ENCODE results near the gene SPOCK1.

The SPOCK1 gene

DNA sequence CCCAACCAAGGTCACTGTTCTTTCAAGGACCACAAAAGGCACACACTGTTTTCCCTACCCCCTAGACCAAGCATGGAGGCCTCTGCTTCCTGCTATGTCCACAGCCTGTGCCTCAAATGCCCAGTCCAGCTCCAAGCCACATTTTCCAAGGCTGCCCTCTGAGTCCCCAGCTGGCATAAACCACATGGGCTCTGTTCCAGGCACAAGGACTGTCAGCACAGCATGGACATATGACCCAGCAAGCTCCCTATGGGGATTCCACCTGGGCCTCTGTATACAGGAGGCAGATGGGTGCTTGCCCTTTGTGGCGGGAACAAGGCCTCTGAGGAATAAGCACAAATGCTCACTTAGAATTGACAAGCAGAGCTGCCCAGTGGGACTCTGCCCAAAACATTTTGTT is 115.2 kb downstream of the SPOCK1 start:
- H3K9ac ChIP-seq (ENCODE audit: low read depth, low read length): no peak overlapping the region
- no peaks in the 10 kb centered on the region for H3K4me1 ChIP-seq (ENCODE audit: insufficient read depth, low read length)
- no peaks in the 10 kb centered on the region for H3K36me3 ChIP-seq (ENCODE audit: insufficient read depth, low read length)
- H3K9me3 ChIP-seq (ENCODE audit: control insufficient read depth, insufficient read depth, low read length): peaks cover 4% of the 10 kb centered on the region

DNA sequence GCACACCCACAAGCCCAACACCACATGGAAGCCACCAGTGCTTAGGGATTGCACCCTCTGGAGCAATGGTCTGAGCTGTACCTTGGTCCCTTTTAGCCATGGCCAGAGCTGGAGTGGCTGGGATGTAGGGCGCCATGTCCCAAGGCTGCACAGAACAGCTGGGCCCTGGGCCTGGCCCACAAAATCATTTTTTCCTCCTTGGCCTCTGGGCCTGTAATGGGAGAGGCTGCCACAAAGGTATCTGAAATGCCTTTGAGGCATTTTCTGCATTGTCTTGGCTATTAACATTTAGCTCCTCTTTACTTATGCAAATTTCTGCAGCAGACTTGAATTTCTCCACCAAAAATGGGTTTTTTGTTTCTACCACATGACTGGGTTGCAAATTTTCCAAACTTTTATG is 117.6 kb downstream of the SPOCK1 start:
- peaks cover 4% of the 10 kb centered on the region for H3K9me3 ChIP-seq (ENCODE audit: control insufficient read depth, insufficient read depth, low read length)
- H3K4me1 ChIP-seq (ENCODE audit: insufficient read depth, low read length): no peaks in the 10 kb centered on the region
- no peaks in the 10 kb centered on the region for H3K36me3 ChIP-seq (ENCODE audit: insufficient read depth, low read length)
- no peak overlapping the region for H3K9ac ChIP-seq (ENCODE audit: low read depth, low read length)

DNA sequence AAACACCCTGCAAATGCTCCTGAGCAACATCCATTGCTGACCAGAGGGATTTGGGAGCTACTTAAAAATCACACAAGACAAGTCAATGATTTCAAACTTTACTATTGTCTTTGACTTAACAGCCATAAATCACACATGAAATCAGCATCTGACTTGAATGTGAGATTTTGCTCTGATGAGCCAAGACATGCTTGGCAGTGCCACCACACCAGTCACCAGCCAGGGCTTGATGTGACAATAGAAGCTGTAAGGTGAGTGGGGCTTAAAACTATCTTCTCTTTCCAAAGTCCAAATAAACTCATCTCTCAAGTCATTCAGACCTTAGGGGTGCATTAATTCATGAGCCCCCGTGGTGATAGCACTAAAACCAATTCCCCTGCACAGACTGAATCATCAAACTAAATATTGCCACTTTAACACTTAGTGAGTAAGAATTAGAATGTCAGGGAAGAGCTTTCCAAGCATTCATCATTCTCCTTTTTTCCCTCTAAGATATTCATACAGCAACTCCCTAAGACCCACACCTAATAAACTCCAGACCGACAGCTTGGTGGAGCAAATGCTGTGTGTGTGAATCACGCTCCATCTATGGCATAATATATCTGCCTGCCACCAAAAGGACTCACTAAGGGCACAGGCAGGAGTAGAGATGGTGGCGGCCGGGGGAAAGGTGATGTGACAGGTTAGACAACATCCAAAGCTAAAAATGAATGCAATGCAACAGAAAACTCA is 119.4 kb downstream of the SPOCK1 start:
- Histone ChIP-seq H3K9ac (ENCODE audit: low read depth, low read length) (no peak overlapping the region), H3K36me3 (ENCODE audit: insufficient read depth, low read length) (no peaks in the 10 kb centered on the region), H3K9me3 (ENCODE audit: control insufficient read depth, insufficient read depth, low read length) (peaks cover 4% of the 10 kb centered on the region), H3K4me1 (ENCODE audit: insufficient read depth, low read length) (0 out of 2 replicates have a peak, but pooled peaks cover 4% of the 10 kb centered on the region)

DNA sequence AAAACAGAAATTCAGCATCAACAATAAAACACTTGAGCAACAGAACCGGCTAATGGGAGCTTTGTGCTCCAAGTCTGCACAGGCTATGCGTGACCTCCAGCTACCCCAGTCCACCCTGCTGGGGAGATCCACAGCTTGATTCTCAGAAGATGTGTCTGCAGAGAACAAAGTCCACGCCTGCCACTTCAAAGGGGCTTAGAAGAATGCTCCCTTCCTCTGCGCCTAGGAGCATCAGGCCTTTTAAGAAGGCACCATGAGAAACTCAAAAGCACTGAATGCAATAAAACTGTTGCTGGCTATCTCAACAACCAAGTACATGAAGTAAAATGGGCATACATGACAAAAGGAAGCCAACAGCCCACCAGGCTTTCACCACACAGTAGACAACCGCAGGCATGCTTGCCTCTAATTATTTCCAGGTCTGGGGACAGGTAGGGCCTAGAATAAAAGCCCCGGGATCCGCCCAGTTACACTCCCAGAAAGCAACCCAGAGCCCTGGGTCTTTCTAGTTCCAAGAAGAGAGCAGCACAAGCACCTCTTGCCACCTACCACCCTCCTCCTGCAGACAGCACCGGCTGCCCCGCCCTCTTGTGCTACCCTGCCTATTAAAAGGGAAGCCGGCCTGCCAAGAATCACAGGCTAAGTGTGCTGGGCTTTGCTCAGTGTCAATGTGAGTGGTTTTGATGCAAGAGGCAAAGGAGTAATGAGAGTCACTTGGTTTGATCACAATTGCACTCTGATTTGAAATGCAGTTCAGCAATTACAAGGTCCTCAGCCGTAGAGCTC is 123.2 kb downstream of the SPOCK1 start:
- Histone ChIP-seq H3K9ac (ENCODE audit: low read depth, low read length) (no peak overlapping the region), H3K36me3 (ENCODE audit: insufficient read depth, low read length) (no peaks in the 10 kb centered on the region), H3K9me3 (ENCODE audit: control insufficient read depth, insufficient read depth, low read length) (no peaks in the 10 kb centered on the region; the same call in 1 of the 2 replicates), H3K4me1 (ENCODE audit: insufficient read depth, low read length) (0 out of 2 replicates have a peak, but pooled peaks cover 4% of the 10 kb centered on the region)

DNA sequence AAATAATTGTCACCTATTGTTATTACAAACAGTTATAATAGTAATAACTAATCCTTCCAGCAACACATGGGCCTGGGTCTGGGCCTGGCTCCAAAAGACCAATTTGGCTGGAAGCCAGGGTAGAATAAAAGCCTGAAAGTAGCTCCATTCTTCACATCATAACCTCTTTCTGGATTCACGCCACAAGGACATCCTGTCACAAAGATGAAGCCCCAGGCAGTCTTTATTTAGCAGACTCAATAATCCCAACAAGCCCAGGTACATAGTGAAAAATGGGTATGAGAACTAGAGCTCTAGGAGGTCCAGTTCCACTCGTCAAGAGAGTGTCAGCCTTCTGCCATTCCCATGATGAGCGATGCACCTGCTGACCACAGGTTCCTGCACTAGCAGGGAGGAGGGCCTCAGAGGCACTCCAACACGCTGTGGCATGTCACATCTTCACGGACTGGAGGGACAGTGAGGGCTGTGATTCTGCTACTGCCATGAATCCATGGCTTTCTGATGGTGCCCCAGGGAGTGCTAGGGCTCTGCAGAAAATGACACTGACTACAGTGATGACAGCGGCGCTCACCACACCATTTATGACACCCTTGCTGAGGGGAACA is 124.9 kb downstream of the SPOCK1 start:
- no peak overlapping the region for H3K9ac ChIP-seq (ENCODE audit: low read depth, low read length)
- H3K9me3 ChIP-seq (ENCODE audit: control insufficient read depth, insufficient read depth, low read length): no peaks in the 10 kb centered on the region
- H3K36me3 ChIP-seq (ENCODE audit: insufficient read depth, low read length): no peaks in the 10 kb centered on the region
- 0 out of 2 replicates have a peak, but pooled peaks cover 4% of the 10 kb centered on the region for H3K4me1 ChIP-seq (ENCODE audit: insufficient read depth, low read length)

DNA sequence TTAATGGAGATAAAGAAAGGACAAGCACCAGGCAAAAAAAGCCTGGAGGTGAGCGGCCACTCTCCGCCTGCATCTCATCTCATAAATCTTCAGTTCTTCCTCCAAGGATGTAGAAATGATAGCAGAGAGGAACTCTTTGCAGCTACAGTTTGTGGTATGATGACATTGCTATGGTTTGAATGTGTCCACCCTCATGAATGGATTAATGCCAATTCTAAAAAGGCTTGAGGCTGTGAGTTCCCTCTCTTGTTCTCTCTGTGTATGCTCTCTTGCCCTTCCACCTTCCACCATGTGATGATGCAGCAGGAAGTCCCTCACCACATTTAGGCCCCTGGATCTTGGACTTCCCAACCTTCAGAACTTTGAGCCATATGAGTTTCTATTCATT is 126.4 kb downstream of the SPOCK1 start:
- H3K9me3 ChIP-seq (ENCODE audit: control insufficient read depth, insufficient read depth, low read length): no peaks in the 10 kb centered on the region
- 0 out of 2 replicates have a peak, but pooled peaks cover 4% of the 10 kb centered on the region for H3K4me1 ChIP-seq (ENCODE audit: insufficient read depth, low read length)
- H3K36me3 ChIP-seq (ENCODE audit: insufficient read depth, low read length): no peaks in the 10 kb centered on the region
- no peak overlapping the region for H3K9ac ChIP-seq (ENCODE audit: low read depth, low read length)

DNA sequence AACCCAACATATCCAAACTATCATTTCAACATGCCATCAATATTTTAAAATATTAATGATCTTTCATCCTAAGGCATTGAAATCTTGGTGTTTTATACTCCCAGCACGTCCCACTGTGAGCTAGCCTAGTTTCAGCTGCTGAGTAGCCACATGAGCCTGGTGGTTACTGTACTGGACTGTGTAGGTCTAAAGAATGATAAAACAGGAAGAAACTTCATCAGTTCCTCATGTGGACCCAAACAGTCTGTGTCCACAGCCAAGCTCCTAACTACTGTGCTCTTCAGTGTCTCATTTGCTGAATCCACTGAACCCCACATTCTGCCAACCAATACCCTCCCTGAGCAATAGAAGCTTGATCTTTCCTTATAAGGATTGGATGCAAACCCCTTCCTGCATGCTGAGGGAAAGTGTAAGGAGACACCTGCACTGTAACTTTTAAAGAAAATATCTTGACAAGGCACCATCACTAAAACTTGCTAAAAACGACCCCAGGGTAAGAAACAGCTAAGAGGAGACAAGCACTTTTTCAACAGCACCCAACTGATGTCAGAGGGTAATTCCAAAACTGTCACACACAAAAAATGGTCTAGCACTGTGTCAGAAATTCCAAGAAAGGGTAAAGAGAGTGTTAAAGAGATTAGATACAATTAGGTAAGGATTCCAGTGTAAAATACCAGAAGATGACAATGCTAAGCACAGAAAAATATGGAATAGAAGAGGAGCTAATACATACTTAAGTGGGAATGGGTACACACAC is 126.9 kb downstream of the SPOCK1 start:
- no peak overlapping the region for H3K9ac ChIP-seq (ENCODE audit: low read depth, low read length)
- H3K9me3 ChIP-seq (ENCODE audit: control insufficient read depth, insufficient read depth, low read length): no peaks in the 10 kb centered on the region
- H3K4me1 ChIP-seq (ENCODE audit: insufficient read depth, low read length): 0 out of 2 replicates have a peak, but pooled peaks cover 4% of the 10 kb centered on the region
- no peaks in the 10 kb centered on the region for H3K36me3 ChIP-seq (ENCODE audit: insufficient read depth, low read length)

DNA sequence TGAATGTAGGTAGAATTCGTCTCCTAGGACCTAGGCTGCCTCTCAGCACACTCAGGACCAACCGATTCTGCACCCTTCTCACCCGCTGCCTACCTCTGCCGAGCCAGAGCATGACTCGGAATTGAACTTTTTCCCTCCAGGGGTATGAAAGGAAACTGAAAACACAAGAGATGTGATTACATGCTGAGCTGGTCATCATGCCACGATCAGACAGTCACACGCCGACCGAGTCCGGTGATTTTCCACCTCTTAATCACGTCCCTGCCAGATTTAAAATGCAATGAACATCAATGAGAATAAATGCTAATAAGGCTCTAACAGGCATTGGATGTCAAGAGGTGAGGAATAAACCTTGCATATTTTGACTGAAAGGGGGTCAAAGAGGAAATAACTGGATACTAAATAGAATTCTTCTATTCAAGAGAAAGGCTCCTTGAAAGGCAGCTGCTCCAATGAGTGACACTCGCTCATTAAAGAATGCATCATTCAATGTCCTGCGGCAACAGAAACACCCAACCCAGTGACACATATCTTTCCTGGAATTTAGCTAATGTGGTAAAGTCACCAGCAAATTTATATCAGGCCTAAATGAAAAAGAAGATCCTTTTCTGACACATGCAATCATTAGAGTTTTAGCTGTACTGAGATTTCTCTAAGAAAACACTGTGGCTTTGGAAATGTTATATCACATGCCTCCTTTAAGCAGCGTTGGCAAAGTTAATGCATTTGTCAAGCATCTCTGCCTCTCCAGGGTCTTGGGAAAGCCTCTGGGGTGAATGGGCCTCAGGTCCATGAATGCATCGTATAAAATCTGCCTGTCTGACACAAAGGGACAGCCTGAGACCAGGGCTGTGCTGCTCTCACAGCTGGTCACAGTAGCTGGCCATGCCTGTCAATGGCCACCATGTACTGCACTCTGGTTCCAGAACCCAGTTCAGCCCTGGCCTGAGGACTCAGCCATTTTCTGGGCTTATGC is 128.7 kb downstream of the SPOCK1 start:
- Histone ChIP-seq H3K9ac (ENCODE audit: low read depth, low read length) (no peak overlapping the region), H3K9me3 (ENCODE audit: control insufficient read depth, insufficient read depth, low read length) (no peaks in the 10 kb centered on the region), H3K4me1 (ENCODE audit: insufficient read depth, low read length) (no peaks in the 10 kb centered on the region), H3K36me3 (ENCODE audit: insufficient read depth, low read length) (no peaks in the 10 kb centered on the region)

DNA sequence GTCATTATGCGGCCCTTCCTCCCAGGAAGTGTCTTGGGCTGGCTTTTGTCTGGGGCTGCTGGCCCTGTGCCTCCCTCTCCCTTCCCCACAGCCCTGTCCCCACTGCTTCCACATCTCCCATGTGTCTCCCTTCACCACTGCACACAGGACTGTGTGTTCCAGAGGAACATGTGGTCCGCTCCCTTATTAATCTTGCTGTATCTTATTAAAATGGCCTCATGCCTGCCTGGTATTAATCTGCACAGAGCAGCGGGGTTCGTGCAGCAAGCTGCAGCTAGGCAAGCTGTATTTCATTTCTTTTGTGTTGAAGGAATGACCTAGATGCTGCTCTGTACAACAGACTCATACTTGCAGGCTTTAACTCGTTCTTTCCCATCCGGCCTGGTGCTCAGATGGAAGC is 130.5 kb downstream of the SPOCK1 start:
- H3K9me3 ChIP-seq (ENCODE audit: control insufficient read depth, insufficient read depth, low read length): no peaks in the 10 kb centered on the region
- no peaks in the 10 kb centered on the region for H3K36me3 ChIP-seq (ENCODE audit: insufficient read depth, low read length)
- H3K9ac ChIP-seq (ENCODE audit: low read depth, low read length): no peak overlapping the region
- no peaks in the 10 kb centered on the region for H3K4me1 ChIP-seq (ENCODE audit: insufficient read depth, low read length)

DNA sequence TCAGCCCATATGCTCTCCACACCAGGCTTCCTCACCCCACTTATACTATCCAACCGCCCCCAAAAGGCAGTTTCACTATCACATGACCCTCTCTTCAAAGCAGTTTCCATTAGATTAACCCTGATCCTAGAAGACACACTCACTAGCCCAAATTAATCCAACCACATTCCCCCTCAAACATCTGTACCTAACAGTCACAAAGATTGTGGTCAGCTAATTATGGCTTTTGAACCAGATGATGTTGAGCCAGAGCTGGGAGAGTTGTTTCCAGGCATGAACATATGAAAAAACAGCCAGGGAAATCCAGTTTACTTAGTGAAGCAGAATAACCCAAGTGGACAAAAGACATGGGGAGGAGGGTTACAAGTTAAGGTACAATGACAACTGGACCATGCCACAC is 131.2 kb downstream of the SPOCK1 start:
- H3K9ac ChIP-seq (ENCODE audit: low read depth, low read length): no peak overlapping the region
- no peaks in the 10 kb centered on the region for H3K36me3 ChIP-seq (ENCODE audit: insufficient read depth, low read length)
- H3K9me3 ChIP-seq (ENCODE audit: control insufficient read depth, insufficient read depth, low read length): no peaks in the 10 kb centered on the region
- no peaks in the 10 kb centered on the region for H3K4me1 ChIP-seq (ENCODE audit: insufficient read depth, low read length)

DNA sequence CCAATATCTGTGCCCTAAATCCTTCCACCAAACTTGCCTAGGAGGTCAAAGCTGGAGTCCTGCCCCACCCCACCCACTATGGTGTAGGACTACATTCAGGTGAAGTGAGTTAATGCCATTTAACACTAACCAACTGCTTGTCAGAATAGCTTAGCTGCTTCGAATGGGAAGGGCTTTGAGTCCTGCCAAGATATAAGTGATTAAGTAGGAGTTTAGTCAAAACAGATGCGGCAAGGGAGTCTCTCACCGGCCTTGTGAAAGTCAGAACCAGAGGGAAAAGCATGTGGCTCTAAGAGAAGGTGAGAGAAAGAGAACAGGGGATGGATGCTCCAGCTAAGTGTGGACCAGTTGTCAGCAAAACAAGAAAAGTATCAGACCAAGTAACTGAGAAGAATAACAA is 132.6 kb downstream of the SPOCK1 start:
- Histone ChIP-seq H3K36me3 (ENCODE audit: insufficient read depth, low read length) (no peaks in the 10 kb centered on the region), H3K9ac (ENCODE audit: low read depth, low read length) (no peak overlapping the region), H3K4me1 (ENCODE audit: insufficient read depth, low read length) (no peaks in the 10 kb centered on the region), H3K9me3 (ENCODE audit: control insufficient read depth, insufficient read depth, low read length) (no peaks in the 10 kb centered on the region)

DNA sequence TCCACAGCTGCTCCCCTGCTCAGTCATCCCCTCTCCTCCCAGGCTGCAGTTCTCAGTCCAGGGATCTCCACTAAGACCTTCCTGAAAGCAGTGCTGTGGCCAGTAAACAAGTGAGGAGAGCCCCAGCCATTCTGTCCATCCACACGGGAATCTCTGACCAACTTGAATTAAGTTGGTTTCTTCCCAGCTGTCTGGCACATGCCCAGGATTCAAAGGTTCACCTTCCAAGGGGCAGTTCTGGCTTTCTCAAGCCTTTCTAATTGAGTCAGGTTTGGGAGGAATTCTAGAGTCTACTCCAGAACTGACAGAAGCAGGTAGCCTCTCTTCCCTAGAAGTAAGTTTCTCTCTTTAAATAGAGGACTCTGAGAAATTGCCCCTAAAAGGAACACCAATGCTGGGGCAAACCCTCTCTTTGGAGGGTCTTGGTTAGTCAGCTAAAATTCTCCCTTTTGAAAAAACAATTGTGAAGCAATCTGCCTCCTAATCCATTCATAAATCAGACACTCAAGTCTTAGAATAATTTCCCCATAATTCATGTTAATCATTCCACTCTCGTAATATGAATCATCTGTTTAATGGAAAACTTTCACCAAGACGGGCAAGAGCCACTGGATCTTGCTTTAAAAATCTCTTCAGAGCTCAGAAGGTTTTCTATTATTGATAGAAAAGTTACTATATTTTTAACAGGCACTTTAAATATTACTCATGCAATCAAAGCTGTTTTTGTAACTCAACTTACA is 133.8 kb downstream of the SPOCK1 start:
- Histone ChIP-seq H3K4me1 (ENCODE audit: insufficient read depth, low read length) (no peaks in the 10 kb centered on the region), H3K9me3 (ENCODE audit: control insufficient read depth, insufficient read depth, low read length) (no peaks in the 10 kb centered on the region), H3K9ac (ENCODE audit: low read depth, low read length) (no peak overlapping the region), H3K36me3 (ENCODE audit: insufficient read depth, low read length) (no peaks in the 10 kb centered on the region)

DNA sequence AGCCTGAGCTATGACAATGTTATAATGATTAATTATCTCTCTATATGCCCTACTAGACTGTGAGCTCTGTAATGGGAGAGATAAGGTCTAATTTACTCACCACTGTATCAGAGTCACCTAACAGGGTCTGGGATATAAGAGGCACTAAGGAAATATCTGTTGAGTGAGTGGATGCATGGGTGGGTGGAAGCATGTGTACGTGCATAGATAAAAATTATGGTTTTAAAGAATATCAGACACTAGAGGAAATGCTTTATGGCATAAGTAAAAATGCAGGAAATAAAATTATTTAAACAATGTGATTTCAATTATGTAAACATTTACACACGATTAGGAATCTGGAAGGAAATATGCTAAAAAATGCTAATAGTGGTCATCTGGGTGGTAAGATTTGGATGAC is 137.8 kb downstream of the SPOCK1 start:
- H3K4me1 ChIP-seq (ENCODE audit: insufficient read depth, low read length): no peaks in the 10 kb centered on the region
- no peaks in the 10 kb centered on the region for H3K9me3 ChIP-seq (ENCODE audit: control insufficient read depth, insufficient read depth, low read length)
- H3K9ac ChIP-seq (ENCODE audit: low read depth, low read length): no peak overlapping the region
- no peaks in the 10 kb centered on the region for H3K36me3 ChIP-seq (ENCODE audit: insufficient read depth, low read length)
